Endothelial cell of umbilical vein (primary cell): Measurements from ENCODE around the gene CCRL2.

Source experiments
- CTCF ChIP-seq, 2 donors: IDR thresholded peaks; 1 replicate in 1 of 2; 2 replicates in 1 of 2; pipeline ENCODE4 v1.5.1; 2011; ENCODE audit warnings: low read length in 2 of 2, mild to moderate bottlenecking in 2 of 2, moderate library complexity in 2 of 2, control low read depth in 1 of 2, inconsistent platforms in 1 of 2, low read depth in 1 of 2; ENCODE audit not compliant: insufficient read depth in 1 of 2; ENCODE audit errors: extremely low read depth in 1 of 2
- GATA2 ChIP-seq: IDR thresholded peaks from 2 replicates; pipeline ENCODE4 v1.7.0; 2011; ENCODE audit warnings: low read depth, mild to moderate bottlenecking, moderate library complexity, mixed read lengths, low read length; ENCODE audit not compliant: insufficient read length, insufficient read depth
- POLR2A ChIP-seq: IDR thresholded peaks from 2 replicates; pipeline ENCODE4 v1.6.1; 2012; ENCODE audit warnings: low read depth, mild to moderate bottlenecking, control low read depth, low read length
- POLR2AphosphoS5 ChIP-seq: IDR thresholded peaks from 2 replicates; pipeline ENCODE4 v1.6.1; 2012; ENCODE audit warnings: low read depth, mild to moderate bottlenecking, control low read depth, low read length, moderate library complexity; ENCODE audit not compliant: insufficient read depth

DNA sequence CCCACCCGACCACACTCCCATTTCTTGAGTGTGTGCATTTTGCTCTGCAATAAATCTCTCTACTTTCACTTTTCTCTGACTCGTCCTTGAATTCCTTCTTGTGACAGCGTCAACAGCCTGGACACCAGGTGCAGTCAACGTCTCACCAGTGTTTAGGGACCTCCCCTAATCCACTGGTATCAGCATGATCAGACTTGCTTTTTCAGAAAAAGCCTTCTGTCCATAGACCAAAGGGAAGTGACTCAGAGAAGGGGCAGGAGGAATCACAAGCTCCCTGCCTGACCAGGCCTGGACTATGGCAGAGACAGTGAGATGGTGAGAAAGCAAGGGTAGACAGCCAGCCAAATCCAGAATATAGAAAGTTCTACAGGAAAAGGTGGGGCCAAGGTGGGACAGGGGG, 20.9 kb upstream of the CCRL2 start:
- TF ChIP-seq POLR2AphosphoS5 (no peak), CTCF (IDR thresholded peaks at IDR 0.05; ENCODE audit: extremely low read depth in 1 of 2, insufficient read depth in 1 of 2, low read depth in 1 of 2, low read length in 2 of 2) (no peak), GATA2 (peak; percentile 91), POLR2A (no peak)
